A549 (cell line): Measurements from ENCODE around the gene TMEM121. TPM values are rescaled to one million over a fixed set of nuclear protein-coding genes. Genes with fewer than 3 reads are reported as not detected.

ENCODE experiments used
- ATAC-seq, 2 experiments: fragments of 200-7000 bp in 1 of 2; fragments of >200 bp in 1 of 2; cut with Nextera tagmentation in 1 of 2; cut with Tn5 transposase in 1 of 2; 3 replicates each; pipeline versions ENCODE4 v1.8.0 to v1.9.1; 2018 to 2020; ENCODE audit warnings: mild to moderate bottlenecking in 1 of 2, moderate library complexity in 1 of 2
- CTCF ChIA-PET: fragments of 300-600 bp; sonication (Branson Sonifier 250); formaldehyde crosslinking; extraction: SDS; loops from one replicate; lab custom pipeline; 2021; ENCODE audit warnings: antibody characterized with exemption, inconsistent platforms; lab: Yijun Ruan, JAX
- POLR2A ChIA-PET: fragments of 350-600 bp; formaldehyde crosslinking; extraction: SDS; loops from one replicate; lab custom pipeline; 2021; ENCODE audit warnings: antibody characterized with exemption, inconsistent platforms; lab: Yijun Ruan, JAX
- DNase-seq, 2 experiments: peaks; one replicate each; pipeline versions ENCODE4 v3.0.0 to v3.0.0-alpha.2; 2011 to 2016; ENCODE audit warnings: low read depth in 1 of 2, low spot score in 1 of 2
- FAIRE-seq: peaks from 2 replicates; lab custom pipeline; 2011; peaks lifted over from hg19 to GRCh38; lab: Jason Lieb, UNC
- H3K27ac ChIP-seq, 2 experiments: fragments of >200 bp; sonication (Bioruptor Twin); formaldehyde crosslinking; 3 replicates each; pipeline ENCODE4 v1.5.1; 2016 to 2017
- H3K4me1 ChIP-seq: fragments of >200 bp; sonication (Bioruptor Twin); formaldehyde crosslinking; 3 replicates; pipeline ENCODE4 v1.6.1; 2016
- H3K4me2 ChIP-seq: fragments of >200 bp; sonication (Bioruptor Twin); formaldehyde crosslinking; 3 replicates; pipeline ENCODE4 v1.6.1; 2016
- H3K4me3 ChIP-seq: fragments of >200 bp; sonication (Bioruptor Twin); formaldehyde crosslinking; 3 replicates; pipeline ENCODE4 v1.5.1; 2016
- H3K9me3 ChIP-seq: fragments of >200 bp; sonication (Bioruptor Twin); formaldehyde crosslinking; 3 replicates; pipeline ENCODE4 v1.6.1; 2016
- ATOH8 ChIP-seq: fragments of 250-450 bp; sonication (Bioruptor Pico); IDR thresholded peaks from 2 replicates; pipeline ENCODE4 v1.5.0; 2020; ENCODE audit warnings: low read depth, mild to moderate bottlenecking, moderate library complexity
- BCL3 ChIP-seq: fragments of >200 bp; sonication (Bioruptor Twin); formaldehyde crosslinking; IDR thresholded peaks from 3 replicates; pipeline ENCODE4 v1.6.1; 2016
- CEBPB ChIP-seq, 2 experiments: fragments of >200 bp in 1 of 2; sonication (Bioruptor Twin) in 1 of 2; formaldehyde crosslinking in 1 of 2; IDR thresholded peaks; 2 replicates each; pipeline ENCODE4 v1.6.1; 2012 to 2016
- CHD2 ChIP-seq: fragments of 150-350 bp; IDR thresholded peaks from 2 replicates; pipeline ENCODE4 v1.6.1; 2014; ENCODE audit warnings: low read length; ENCODE audit not compliant: partially characterized antibody
- CHD4 ChIP-seq: fragments of 200-600 bp; sonication (generic); IDR thresholded peaks from 2 replicates; pipeline ENCODE4 v1.6.1; 2016; ENCODE audit warnings: antibody characterized with exemption, mild to moderate bottlenecking, borderline replicate concordance
- E2F6 ChIP-seq: IDR thresholded peaks from 2 replicates; pipeline ENCODE4 v1.6.1; 2012; ENCODE audit warnings: low read depth, borderline replicate concordance
- EHF ChIP-seq: fragments of 250-450 bp; sonication (Bioruptor Pico); IDR thresholded peaks from 2 replicates; pipeline ENCODE4 v1.5.0; 2020; ENCODE audit warnings: mild to moderate bottlenecking
- ELK1 ChIP-seq: fragments of 150-350 bp; IDR thresholded peaks from 2 replicates; pipeline ENCODE4 v1.6.1; 2014; ENCODE audit warnings: low read depth, mild to moderate bottlenecking, low read length
- ESRRA ChIP-seq: fragments of 150-350 bp; IDR thresholded peaks from 2 replicates; pipeline ENCODE4 v1.6.1; 2014; ENCODE audit warnings: mild to moderate bottlenecking, low read length, borderline replicate concordance
- FOSB ChIP-seq: fragments of 250-450 bp; sonication (Bioruptor Pico); IDR thresholded peaks from 2 replicates; pipeline ENCODE4 v1.5.0; 2020; ENCODE audit warnings: mild to moderate bottlenecking, moderate library complexity
- FOXS1 ChIP-seq: fragments of 250-450 bp; sonication (Bioruptor Pico); IDR thresholded peaks from 2 replicates; pipeline ENCODE4 v1.5.0; 2020; ENCODE audit warnings: mild to moderate bottlenecking, moderate library complexity
- HDAC2 ChIP-seq: fragments of 200-600 bp; sonication (generic); IDR thresholded peaks from 2 replicates; pipeline ENCODE4 v1.6.1; 2016
- HES2 ChIP-seq: fragments of >200 bp; sonication (Bioruptor Twin); formaldehyde crosslinking; IDR thresholded peaks from 2 replicates; pipeline ENCODE4 v1.6.1; 2016
- HEYL ChIP-seq: fragments of 250-450 bp; sonication (Bioruptor Pico); IDR thresholded peaks from 2 replicates; pipeline ENCODE4 v1.8.0; 2021; ENCODE audit warnings: mild to moderate bottlenecking, moderate library complexity
- HOXA7 ChIP-seq: fragments of 250-450 bp; sonication (Bioruptor Pico); IDR thresholded peaks from 2 replicates; pipeline ENCODE4 v1.5.0; 2020; ENCODE audit warnings: mild to moderate bottlenecking, moderate library complexity
- MAZ ChIP-seq: fragments of 150-350 bp; IDR thresholded peaks from 2 replicates; pipeline ENCODE4 v1.6.1; 2014; ENCODE audit warnings: antibody characterized with exemption, low read depth, low read length, borderline replicate concordance
- NFE2L2 ChIP-seq: fragments of 150-350 bp; conservative IDR thresholded peaks from 2 replicates; pipeline ENCODE4 v1.6.1; 2014; ENCODE audit warnings: low read length
- NR3C1 ChIP-seq: fragments of >200 bp; sonication (Bioruptor Twin); formaldehyde crosslinking; IDR thresholded peaks from 3 replicates; pipeline ENCODE4 v1.6.1; 2017
- PHF8 ChIP-seq: fragments of 200-600 bp; sonication (generic); IDR thresholded peaks from 2 replicates; pipeline ENCODE4 v1.6.1; 2016; ENCODE audit warnings: low read depth, mild to moderate bottlenecking, antibody characterized with exemption, moderate library complexity, borderline replicate concordance
- RARB ChIP-seq: fragments of 250-450 bp; sonication (Bioruptor Pico); IDR thresholded peaks from 2 replicates; pipeline ENCODE4 v1.8.0; 2021; ENCODE audit warnings: mild to moderate bottlenecking, moderate library complexity
- REST ChIP-seq: fragments of 200-600 bp; sonication (generic); IDR thresholded peaks from 2 replicates; pipeline ENCODE4 v1.6.1; 2016; ENCODE audit warnings: antibody characterized with exemption, mild to moderate bottlenecking, moderate library complexity
- SMC3 ChIP-seq: fragments of >200 bp; sonication (Bioruptor Twin); formaldehyde crosslinking; IDR thresholded peaks from 3 replicates; pipeline ENCODE4 v1.6.1; 2018; ENCODE audit warnings: inconsistent platforms
- USF2 ChIP-seq: fragments of 450-650 bp; IDR thresholded peaks from 2 replicates; pipeline ENCODE4 v1.6.1; 2014; ENCODE audit warnings: antibody characterized with exemption
- ZNF302 ChIP-seq: fragments of 250-450 bp; sonication (Bioruptor Pico); IDR thresholded peaks from 2 replicates; pipeline ENCODE4 v1.9.0; 2021; ENCODE audit warnings: inconsistent platforms, mild to moderate bottlenecking, moderate library complexity
- WGBS: methylation state at CpG from one replicate; pipeline ENCODE4 v1.1.6; 2017; ENCODE audit errors: missing lambda C conversion rate; 5-methylcytosine and 5-hydroxymethylcytosine counted together
- polyA plus RNA-seq, 4 experiments: library from polyadenylated mRNA; depleted of rRNA in 3 of 4; stranded (reverse); fragments of >200 nt; fragmentation: RNase III in 1 of 4; extraction: RNeasy Plus Mini Kit Qiagen cat#74134 plus additional on column Dnase treatment in 1 of 4; gene quantifications; 2 replicates in 3 of 4; 3 replicates in 1 of 4; pipeline ENCODE4 v1.2.3, GENCODE V29; 2011 to 2017

TMEM121 gene
- polyA plus RNA-seq, 2 of the 4 experiments (the other 2 are of a cell fraction) = 2.3 to 5.7 TPM

- TF ChIP-seq HEYL (CRISPR knock-in tag) (no peak), ATOH8 (CRISPR knock-in tag) (no peak), PHF8 (no peak)
Observed at GRCh38 chr14:105526776-105527380, 495 bp downstream of the TMEM121 start (continued).

- TF ChIP-seq E2F6 (no peak), ZNF302 (CRISPR knock-in tag) (no peak), SMC3 (no peak), HDAC2 (no peak), MAZ (no peak), CHD2 (no peak), NR3C1 (no peak), CEBPB (IDR thresholded peaks at IDR 0.05) (no peak), HOXA7 (CRISPR knock-in tag) (no peak), CHD4 (no peak), FOSB (CRISPR knock-in tag) (no peak), ESRRA (no peak), NFE2L2 (no peak), EHF (CRISPR knock-in tag) (no peak), RARB (no peak), FOXS1 (CRISPR knock-in tag) (no peak)
- TF ChIP-seq, all 56 proteins: peak for 0
Observed at GRCh38 chr14:105527381-105527825, 1.0 kb downstream of the TMEM121 start.

GRCh38 chr14:105527826-105528585 is 1.6 kb downstream of the TMEM121 start:
- POLR2A ChIA-PET = interaction anchor here (0.8 to 1.0 kb wide), 5 partner anchors 36 to 214 kb away, joined by 3 to 5 read pairs (median 3); partner anchors contain the start of genes CRIP1 and PACS2
- Histone ChIP-seq H3K4me1 (peaks cover 21% of the 10 kb centered on the region), H3K4me3 (peak overlapping the region; percentile 52), H3K4me2 (peak overlapping the region; percentile 99), H3K27ac (peak overlapping the region; percentile 92 to 96), H3K9me3 (no peaks in the 10 kb centered on the region)
- 31% methylated on average over 25 of the region's 67 CpGs for WGBS
- ATAC-seq = peak; percentile 45 to 80
- FAIRE-seq = no peak
- DNase-seq = peak; percentile 76 to 81
- CTCF ChIA-PET = interaction anchor here (0.6 to 3.8 kb wide), 29 partner anchors 9 to 802 kb away, joined by 3 to 27 read pairs (median 4); partner anchors contain the start of gene TEDC1
- no peak for TF ChIP-seq USF2
- TF ChIP-seq HES2 = no peak
- no peak for TF ChIP-seq CHD2
- no peak for TF ChIP-seq REST
- TF ChIP-seq NFE2L2 = no peak
- TF ChIP-seq BCL3 = no peak
- no peak for TF ChIP-seq ELK1
- no peak for TF ChIP-seq ZNF302 (CRISPR knock-in tag)

More at GRCh38 chr14:105527381-105527825, 1.0 kb downstream of the TMEM121 start:
- POLR2A ChIA-PET = no interaction called here
- DNase-seq = no peak
- H3K27ac ChIP-seq = peak overlapping the region; percentile 92 to 96; a peak in 4 of 6 replicates
- no peak for ATAC-seq
- WGBS = 92% methylated on average over 19 of the region's 23 CpGs
- peak overlapping the region; percentile 99 for H3K4me2 ChIP-seq
- H3K4me1 ChIP-seq = peaks cover 21% of the 10 kb centered on the region
- H3K9me3 ChIP-seq = no peaks in the 10 kb centered on the region
- CTCF ChIA-PET = interaction anchor here (2.1 to 3.0 kb wide), 2 partner anchors 12 to 46 kb away, joined by 7 to 25 read pairs; no protein-coding TSS in a partner anchor
- peak overlapping the region; percentile 71 for H3K4me3 ChIP-seq
- FAIRE-seq = no peak
